B cell (primary cell): ENCODE results near the gene SLC12A1. TPM values are rescaled to one million over a fixed set of nuclear protein-coding genes. Genes with fewer than 3 reads are reported as not detected.

ENCODE experiments used
- ATAC-seq: fragments of 200-7000 bp; cut with Tn5 transposase; one replicate; pipeline ENCODE4 v1.10.0; 2021; ENCODE audit warnings: low read depth, mild to moderate bottlenecking, moderate number of reproducible peaks, moderate library complexity
- CTCF ChIA-PET: fragments of 350-600 bp; sonication (Branson Sonifier 250); formaldehyde crosslinking; loops from one replicate; lab custom pipeline; 2021; ENCODE audit warnings: antibody characterized with exemption, inconsistent platforms; lab: Charles Lee
- POLR2A ChIA-PET: fragments of 350-600 bp; sonication (Branson Sonifier 250); formaldehyde crosslinking; loops from one replicate; lab custom pipeline; 2021; ENCODE audit warnings: antibody characterized with exemption; lab: Charles Lee
- DNase-seq: peaks from one replicate; pipeline ENCODE4 v3.0.0; 2013
- H2AFZ ChIP-seq: 2 replicates; pipeline ENCODE4 v1.6.1; 2012; ENCODE audit warnings: mild to moderate bottlenecking, low read depth, low read length; ENCODE audit not compliant: insufficient read depth, poor library complexity, severe bottlenecking
- H3K27ac ChIP-seq, 2 donors: 1 replicate in 1 of 2; 2 replicates in 1 of 2; pipeline ENCODE4 v1.5.1; 2012 to 2013; ENCODE audit warnings: low read length in 2 of 2, mild to moderate bottlenecking in 2 of 2, moderate library complexity in 1 of 2
- H3K27me3 ChIP-seq, 4 experiments: fragments of 200-600 bp in 1 of 4; sonication (generic) in 1 of 4; replicated peaks in 1 of 4; 1 replicate in 2 of 4; 2 replicates in 2 of 4; pipeline versions ENCODE4 v1.6.1 to v1.7.0; 2013 to 2016; ENCODE audit warnings: low read length in 3 of 4, mild to moderate bottlenecking in 2 of 4, mixed read lengths in 1 of 4, moderate library complexity in 1 of 4; ENCODE audit not compliant: insufficient read depth in 4 of 4, control insufficient read depth in 3 of 4; ENCODE audit errors: control extremely low read depth in 1 of 4
- H3K36me3 ChIP-seq, 2 experiments: replicated peaks in 1 of 2; 1 replicate in 1 of 2; 2 replicates in 1 of 2; pipeline versions ENCODE4 v1.6.1 to v1.7.1; 2013; ENCODE audit warnings: low read length in 1 of 2; ENCODE audit not compliant: insufficient read depth in 2 of 2, control insufficient read depth in 1 of 2; ENCODE audit errors: control extremely low read depth in 1 of 2, extremely low read depth in 1 of 2
- H3K4me1 ChIP-seq, 2 donors: fragments of 200-600 bp in 1 of 2; sonication (generic) in 1 of 2; 1 replicate in 1 of 2; 2 replicates in 1 of 2; pipeline versions ENCODE4 v1.5.1 to v1.6.1; 2013 to 2017; ENCODE audit warnings: low read length in 2 of 2; ENCODE audit not compliant: control insufficient read depth in 2 of 2, insufficient read depth in 2 of 2
- H3K4me2 ChIP-seq: replicated peaks from 2 replicates; pipeline ENCODE3; 2012; ENCODE audit warnings: mild to moderate bottlenecking, low read depth, low read length; ENCODE audit not compliant: poor library complexity, severe bottlenecking
- H3K4me3 ChIP-seq, 5 experiments: fragments of 200-600 bp in 1 of 5; sonication (generic) in 1 of 5; 1 replicate in 3 of 5; 2 replicates in 2 of 5; pipeline versions ENCODE4 v1.5.1 to v1.7.0; 2011 to 2016; ENCODE audit warnings: low read length in 4 of 5, mild to moderate bottlenecking in 4 of 5, low read depth in 2 of 5, control low read depth in 1 of 5, moderate library complexity in 1 of 5; ENCODE audit not compliant: insufficient read depth in 1 of 5; ENCODE audit errors: control extremely low read depth in 1 of 5, extremely low read depth in 1 of 5
- H3K79me2 ChIP-seq: fragments of 200-600 bp; sonication (generic); one replicate; pipeline ENCODE4 v1.6.0; 2016; ENCODE audit warnings: low read length; ENCODE audit not compliant: control insufficient read depth, insufficient read depth
- H3K9ac ChIP-seq: fragments of 200-600 bp; sonication (generic); 2 replicates; pipeline ENCODE4 v1.6.1; 2017; ENCODE audit warnings: mild to moderate bottlenecking, low read length, moderate library complexity
- H3K9me3 ChIP-seq, 3 donors: one replicate each; pipeline versions ENCODE4 v1.6.1 to v1.7.1; 2013; ENCODE audit warnings: low read length in 2 of 3; ENCODE audit not compliant: control insufficient read depth in 2 of 3, insufficient read depth in 1 of 3; ENCODE audit errors: control extremely low read depth in 1 of 3
- H4K20me1 ChIP-seq: 2 replicates; pipeline ENCODE4 v1.6.0; 2012; ENCODE audit warnings: mild to moderate bottlenecking, low read length; ENCODE audit not compliant: insufficient read depth, control insufficient read depth, poor library complexity, severe bottlenecking
- H3K27ac Mint-ChIP-seq: one replicate; pipeline ENCODE4 v1.8.0; 2021; ENCODE audit warnings: mixed read lengths
- H3K27me3 Mint-ChIP-seq: one replicate; pipeline ENCODE4 v1.8.0; 2021; ENCODE audit warnings: mixed read lengths
- H3K4me1 Mint-ChIP-seq: one replicate; pipeline ENCODE4 v1.8.0; 2021; ENCODE audit warnings: mixed read lengths
- H3K4me3 Mint-ChIP-seq: one replicate; pipeline ENCODE4 v1.8.0; 2021; ENCODE audit warnings: mixed read lengths
- H3K9me3 Mint-ChIP-seq: one replicate; pipeline ENCODE4 v1.8.0; 2022; ENCODE audit warnings: mixed read lengths; ENCODE audit not compliant: insufficient read depth
- EZH2 ChIP-seq: IDR thresholded peaks from 2 replicates; pipeline ENCODE4 v1.6.1; 2012; ENCODE audit warnings: borderline replicate concordance, low read depth, mild to moderate bottlenecking, moderate library complexity, low read length; ENCODE audit not compliant: insufficient read depth, poor library complexity, severe bottlenecking
- WGBS: methylation state at CpG from one replicate; pipeline ENCODE4 v1.1.5; 2013; ENCODE audit warnings: missing lambda C conversion rate; ENCODE audit not compliant: insufficient coverage; 5-methylcytosine and 5-hydroxymethylcytosine counted together
- intact Hi-C: fragments of 100-400 bp; cut with micrococcal nuclease; formaldehyde crosslinking; loops from one replicate; pipeline ENCODE4 v1.10.0; 2022
- polyA plus RNA-seq: library from polyadenylated mRNA; depleted of rRNA; stranded (reverse); fragments of >200 nt; gene quantifications from 2 replicates; pipeline ENCODE4 v1.2.3, GENCODE V29; 2012
- total RNA-seq, 2 donors: library from RNA; stranded (reverse); fragments of 120-200 nt in 1 of 2; gene quantifications; 1 replicate in 1 of 2; 2 replicates in 1 of 2; pipeline versions ENCODE4 v1.2.3 to v1.2.4, GENCODE V29; 2013 to 2022
- TF ChIP-seq, protein P1 (sequence below): fragments of 200-600 bp; IDR thresholded peaks from one replicate; pipeline ENCODE4 v1.8.0; 2022; ENCODE audit warnings: antibody characterized with exemption, mild to moderate bottlenecking

Gene SLC12A1
- total and polyA plus RNA-seq, 2 donors (not counting 1 experiment from before 2014, with no cell fraction given), result not detected

- no peak overlapping the region for H3K4me3 Mint-ChIP-seq
- Histone ChIP-seq H3K27me3 (no peaks in the 10 kb centered on the region), H4K20me1 (no peaks in the 10 kb centered on the region), H3K79me2 (no peaks in the 10 kb centered on the region), H3K27ac (no peak overlapping the region), H3K4me1 (no peaks in the 10 kb centered on the region), H3K4me2 (no peak overlapping the region), H3K9me3 (no peaks in the 10 kb centered on the region), H3K9ac (no peak overlapping the region), H3K4me3 (no peak overlapping the region), H2AFZ (no peak overlapping the region), H3K36me3 (no peaks in the 10 kb centered on the region)
- intact Hi-C loops, result no loop called here
- 100% methylated on average over 1 of the region's 1 CpG for WGBS
- no peak overlapping the region for H3K27ac Mint-ChIP-seq
- ChIA-PET CTCF (interaction anchor here (1.6 kb wide), 1 partner anchor 21 kb away, joined by 3 read pairs; no protein-coding TSS in a partner anchor), POLR2A (no interaction called here)
- DNase-seq (no peak), ATAC-seq (no peak)
- TF ChIP-seq, protein P1, sequence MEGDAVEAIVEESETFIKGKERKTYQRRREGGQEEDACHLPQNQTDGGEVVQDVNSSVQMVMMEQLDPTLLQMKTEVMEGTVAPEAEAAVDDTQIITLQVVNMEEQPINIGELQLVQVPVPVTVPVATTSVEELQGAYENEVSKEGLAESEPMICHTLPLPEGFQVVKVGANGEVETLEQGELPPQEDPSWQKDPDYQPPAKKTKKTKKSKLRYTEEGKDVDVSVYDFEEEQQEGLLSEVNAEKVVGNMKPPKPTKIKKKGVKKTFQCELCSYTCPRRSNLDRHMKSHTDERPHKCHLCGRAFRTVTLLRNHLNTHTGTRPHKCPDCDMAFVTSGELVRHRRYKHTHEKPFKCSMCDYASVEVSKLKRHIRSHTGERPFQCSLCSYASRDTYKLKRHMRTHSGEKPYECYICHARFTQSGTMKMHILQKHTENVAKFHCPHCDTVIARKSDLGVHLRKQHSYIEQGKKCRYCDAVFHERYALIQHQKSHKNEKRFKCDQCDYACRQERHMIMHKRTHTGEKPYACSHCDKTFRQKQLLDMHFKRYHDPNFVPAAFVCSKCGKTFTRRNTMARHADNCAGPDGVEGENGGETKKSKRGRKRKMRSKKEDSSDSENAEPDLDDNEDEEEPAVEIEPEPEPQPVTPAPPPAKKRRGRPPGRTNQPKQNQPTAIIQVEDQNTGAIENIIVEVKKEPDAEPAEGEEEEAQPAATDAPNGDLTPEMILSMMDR, result no peak
- no peak for TF ChIP-seq EZH2
- H3K9me3 Mint-ChIP-seq, result no peaks in the 10 kb centered on the region
- H3K4me1 Mint-ChIP-seq, result no peaks in the 10 kb centered on the region
- H3K27me3 Mint-ChIP-seq, result no peaks in the 10 kb centered on the region
Measured at GRCh38 chr15:48306639-48307038, 100.5 kb downstream of the SLC12A1 start.

DNA sequence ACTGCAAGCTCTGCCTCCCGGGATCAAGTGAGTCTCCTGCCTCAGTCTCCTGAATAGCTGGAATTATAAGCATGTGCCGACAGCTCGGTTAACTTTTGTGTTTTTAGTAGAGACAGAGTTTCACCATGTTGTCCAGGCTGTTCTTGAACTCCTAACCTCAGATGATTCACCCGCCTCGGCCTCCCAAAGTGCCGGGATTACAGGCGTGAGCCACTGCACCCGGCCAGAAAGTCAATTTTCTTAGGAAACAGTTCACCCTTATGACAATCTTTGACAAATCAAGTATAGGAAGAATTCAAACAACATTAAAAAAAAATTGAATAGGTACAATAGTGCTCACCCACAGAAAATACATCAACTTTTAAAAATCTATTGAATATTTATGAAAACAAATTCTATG lies 101.5 kb downstream of the SLC12A1 start:
- no peaks in the 10 kb centered on the region for H3K27me3 Mint-ChIP-seq
- H2AFZ ChIP-seq, result no peak overlapping the region
- ATAC-seq, result no peak
- no peaks in the 10 kb centered on the region for H3K9me3 Mint-ChIP-seq
- no peaks in the 10 kb centered on the region for H3K27me3 ChIP-seq
- no peaks in the 10 kb centered on the region for H4K20me1 ChIP-seq
- ChIA-PET CTCF (interaction anchor here (1.6 kb wide), 1 partner anchor 22 kb away, joined by 3 read pairs; no protein-coding TSS in a partner anchor), POLR2A (no interaction called here)
- H3K27ac ChIP-seq, result no peak overlapping the region
- no peak overlapping the region for H3K4me2 ChIP-seq
- H3K4me1 Mint-ChIP-seq, result no peaks in the 10 kb centered on the region
- H3K27ac Mint-ChIP-seq, result no peak overlapping the region
- 94% methylated on average over 3 of the region's 8 CpGs for WGBS
- H3K9me3 ChIP-seq, result no peaks in the 10 kb centered on the region
- H3K9ac ChIP-seq, result no peak overlapping the region
- no peak overlapping the region for H3K4me3 Mint-ChIP-seq
- intact Hi-C loops, result no loop called here
- no peaks in the 10 kb centered on the region for H3K79me2 ChIP-seq
- no peak overlapping the region for H3K4me3 ChIP-seq
- no peaks in the 10 kb centered on the region for H3K36me3 ChIP-seq
- TF ChIP-seq, protein P1, result no peak
- no peak for TF ChIP-seq EZH2
- no peaks in the 10 kb centered on the region for H3K4me1 ChIP-seq
- no peak for DNase-seq
